ENCODE results near the gene BCL2L11.

- no peak for TF ChIP-seq POLR2A (IDR thresholded peaks at IDR 0.05)
- TF ChIP-seq EP300 (IDR thresholded peaks at IDR 0.05; ENCODE audit: low read depth) = no peak
Observed at GRCh38 chr2:111168528-111169239, 48.0 kb downstream of the BCL2L11 start.

Measured in transverse colon (tissue), 1 donor.